Ovary (tissue), 3 donors: Measurements from ENCODE around the gene PSMB1.

Experiments
- POLR2A ChIP-seq: fragments of 450-650 bp; IDR thresholded peaks from one replicate; pipeline ENCODE4 v1.6.1; 2017; ENCODE audit warnings: antibody characterized with exemption, mild to moderate bottlenecking, moderate library complexity
- TF ChIP-seq, protein P1 (sequence below), 3 donors: fragments of 450-650 bp in 2 of 3; fragments of 200-600 bp in 1 of 3; IDR thresholded peaks; one replicate each; pipeline versions ENCODE4 v1.5.1 to v1.8.0; 2016 to 2022; ENCODE audit warnings: antibody characterized with exemption in 3 of 3, mild to moderate bottlenecking in 1 of 3
- donor health status: DM: no; HTN: no; CAD: no.

DNA sequence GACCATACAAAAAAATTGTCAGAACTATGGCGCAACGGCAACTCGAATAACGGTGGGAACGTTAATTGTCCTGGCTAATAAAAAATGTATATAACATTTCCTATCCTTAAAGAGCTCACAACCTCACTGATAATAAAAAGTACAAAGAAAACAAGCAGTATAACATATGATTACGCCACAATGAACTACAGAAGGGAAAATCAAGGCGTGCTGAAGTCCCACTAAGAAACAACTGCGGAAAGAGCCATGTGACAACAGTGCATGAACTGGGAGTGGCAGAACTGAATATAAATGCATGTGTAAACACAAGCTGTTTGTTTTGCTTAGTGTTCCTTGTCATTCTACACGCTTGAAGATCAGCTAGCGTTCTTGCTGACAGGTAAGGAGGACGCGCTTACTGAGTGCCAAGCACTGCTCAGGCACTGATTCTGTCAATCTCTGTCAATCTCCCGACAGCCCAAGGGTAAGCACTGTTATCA lies 466 bp upstream of the PSMB1 start:
- TF ChIP-seq, protein P1, sequence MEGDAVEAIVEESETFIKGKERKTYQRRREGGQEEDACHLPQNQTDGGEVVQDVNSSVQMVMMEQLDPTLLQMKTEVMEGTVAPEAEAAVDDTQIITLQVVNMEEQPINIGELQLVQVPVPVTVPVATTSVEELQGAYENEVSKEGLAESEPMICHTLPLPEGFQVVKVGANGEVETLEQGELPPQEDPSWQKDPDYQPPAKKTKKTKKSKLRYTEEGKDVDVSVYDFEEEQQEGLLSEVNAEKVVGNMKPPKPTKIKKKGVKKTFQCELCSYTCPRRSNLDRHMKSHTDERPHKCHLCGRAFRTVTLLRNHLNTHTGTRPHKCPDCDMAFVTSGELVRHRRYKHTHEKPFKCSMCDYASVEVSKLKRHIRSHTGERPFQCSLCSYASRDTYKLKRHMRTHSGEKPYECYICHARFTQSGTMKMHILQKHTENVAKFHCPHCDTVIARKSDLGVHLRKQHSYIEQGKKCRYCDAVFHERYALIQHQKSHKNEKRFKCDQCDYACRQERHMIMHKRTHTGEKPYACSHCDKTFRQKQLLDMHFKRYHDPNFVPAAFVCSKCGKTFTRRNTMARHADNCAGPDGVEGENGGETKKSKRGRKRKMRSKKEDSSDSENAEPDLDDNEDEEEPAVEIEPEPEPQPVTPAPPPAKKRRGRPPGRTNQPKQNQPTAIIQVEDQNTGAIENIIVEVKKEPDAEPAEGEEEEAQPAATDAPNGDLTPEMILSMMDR (IDR thresholded peaks at IDR 0.05): no peak
- TF ChIP-seq POLR2A: no peak
